Subcutaneous adipose tissue (tissue), 4 donors: Measurements from ENCODE around the gene MYH15. TPM values are rescaled to one million over a fixed set of nuclear protein-coding genes. Genes with fewer than 3 reads are reported as not detected.

Experiments
- total RNA-seq, 4 donors: library from RNA; depleted of rRNA; stranded (reverse); fragments of >200 nt; gene quantifications; one replicate each; pipeline ENCODE4 v1.1.0, GENCODE V29; 2016
- TF ChIP-seq, protein P1 (sequence below): fragments of 450-650 bp; IDR thresholded peaks from one replicate; pipeline ENCODE4 v1.5.1; 2016; ENCODE audit warnings: low read depth, mild to moderate bottlenecking, control low read depth, antibody characterized with exemption, moderate library complexity

Gene MYH15
- total RNA-seq, 4 donors from 2014 or later = not detected

DNA sequence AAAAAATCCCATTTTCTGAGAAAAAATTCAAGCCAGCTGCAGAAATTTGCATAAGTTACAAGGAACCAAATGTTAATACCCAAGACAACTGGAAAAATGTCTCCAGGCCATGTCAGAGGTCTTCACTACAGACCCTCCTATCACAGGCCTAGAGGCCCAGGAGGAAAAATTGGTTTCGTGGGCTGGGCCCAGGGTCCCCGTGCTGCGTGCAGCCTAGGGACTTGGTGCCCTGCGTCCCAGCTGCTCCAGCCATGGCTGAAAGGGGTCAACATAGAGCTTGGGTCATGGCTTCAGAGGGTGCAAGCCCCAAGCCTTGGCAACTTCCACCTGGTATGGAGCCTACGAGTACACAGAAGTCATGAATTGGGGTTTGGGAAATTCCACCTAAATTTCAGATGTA is 78.0 kb downstream of the MYH15 start:
- TF ChIP-seq, protein P1, sequence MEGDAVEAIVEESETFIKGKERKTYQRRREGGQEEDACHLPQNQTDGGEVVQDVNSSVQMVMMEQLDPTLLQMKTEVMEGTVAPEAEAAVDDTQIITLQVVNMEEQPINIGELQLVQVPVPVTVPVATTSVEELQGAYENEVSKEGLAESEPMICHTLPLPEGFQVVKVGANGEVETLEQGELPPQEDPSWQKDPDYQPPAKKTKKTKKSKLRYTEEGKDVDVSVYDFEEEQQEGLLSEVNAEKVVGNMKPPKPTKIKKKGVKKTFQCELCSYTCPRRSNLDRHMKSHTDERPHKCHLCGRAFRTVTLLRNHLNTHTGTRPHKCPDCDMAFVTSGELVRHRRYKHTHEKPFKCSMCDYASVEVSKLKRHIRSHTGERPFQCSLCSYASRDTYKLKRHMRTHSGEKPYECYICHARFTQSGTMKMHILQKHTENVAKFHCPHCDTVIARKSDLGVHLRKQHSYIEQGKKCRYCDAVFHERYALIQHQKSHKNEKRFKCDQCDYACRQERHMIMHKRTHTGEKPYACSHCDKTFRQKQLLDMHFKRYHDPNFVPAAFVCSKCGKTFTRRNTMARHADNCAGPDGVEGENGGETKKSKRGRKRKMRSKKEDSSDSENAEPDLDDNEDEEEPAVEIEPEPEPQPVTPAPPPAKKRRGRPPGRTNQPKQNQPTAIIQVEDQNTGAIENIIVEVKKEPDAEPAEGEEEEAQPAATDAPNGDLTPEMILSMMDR = no peak

DNA sequence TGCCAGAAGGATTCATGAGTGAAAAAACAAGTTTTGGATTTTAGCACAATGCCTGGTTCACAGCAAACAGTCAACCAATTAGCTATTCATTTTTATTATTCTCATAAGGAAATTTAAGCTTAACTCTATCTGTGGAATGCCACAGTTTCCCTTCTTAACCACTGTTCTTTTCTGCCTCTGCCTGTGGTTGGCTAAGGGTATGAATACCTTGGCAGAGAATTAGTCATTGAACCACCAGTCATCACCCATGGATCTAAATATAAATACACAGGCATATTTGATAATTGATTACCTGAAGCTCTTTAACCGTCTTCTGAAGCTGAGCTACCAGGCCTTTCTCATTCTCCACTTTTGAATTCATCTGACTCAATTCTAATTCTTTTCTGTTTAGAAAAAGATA is 79.9 kb downstream of the MYH15 start:
- TF ChIP-seq, protein P1 = no peak

DNA sequence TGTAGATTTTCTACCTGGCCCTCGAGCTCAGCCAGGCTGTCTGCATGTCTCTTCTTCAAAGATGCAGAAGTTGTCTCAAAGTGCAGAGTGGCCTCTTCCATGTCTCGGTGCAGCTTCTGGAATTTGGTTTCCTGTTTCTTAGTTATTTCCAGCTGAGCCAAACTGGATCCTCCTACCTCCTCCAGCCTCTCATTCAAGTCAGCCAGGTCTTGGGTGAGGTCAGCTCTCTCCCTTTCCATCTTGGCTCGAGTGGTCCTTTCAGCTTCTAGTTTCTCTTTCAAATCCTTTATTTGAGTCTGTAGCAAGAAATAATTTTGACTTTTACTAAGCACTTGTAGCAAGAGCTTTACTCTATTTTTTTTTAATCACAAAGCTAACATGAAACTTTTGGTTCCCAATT is 81.8 kb downstream of the MYH15 start:
- TF ChIP-seq, protein P1 = no peak

DNA sequence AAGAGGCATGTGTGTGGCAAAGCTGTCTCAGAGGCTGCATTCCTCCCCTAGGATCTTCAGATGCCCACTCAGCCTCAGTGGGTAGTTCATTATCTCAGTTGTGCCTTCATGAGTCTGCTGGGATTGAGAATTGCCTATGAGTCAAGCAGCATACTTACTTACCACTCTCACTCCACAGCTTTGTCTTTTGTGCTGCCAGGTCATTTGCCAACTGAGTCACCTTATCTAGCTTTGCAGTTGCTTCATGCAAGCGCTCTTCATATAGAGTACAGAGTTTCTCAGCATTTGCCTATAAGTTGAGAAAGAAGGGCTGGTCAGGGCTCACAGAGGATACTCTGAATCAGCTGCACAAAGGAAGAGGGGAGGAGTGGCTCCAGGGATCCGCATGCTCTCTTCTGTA is 89.5 kb downstream of the MYH15 start:
- TF ChIP-seq, protein P1 = no peak

DNA sequence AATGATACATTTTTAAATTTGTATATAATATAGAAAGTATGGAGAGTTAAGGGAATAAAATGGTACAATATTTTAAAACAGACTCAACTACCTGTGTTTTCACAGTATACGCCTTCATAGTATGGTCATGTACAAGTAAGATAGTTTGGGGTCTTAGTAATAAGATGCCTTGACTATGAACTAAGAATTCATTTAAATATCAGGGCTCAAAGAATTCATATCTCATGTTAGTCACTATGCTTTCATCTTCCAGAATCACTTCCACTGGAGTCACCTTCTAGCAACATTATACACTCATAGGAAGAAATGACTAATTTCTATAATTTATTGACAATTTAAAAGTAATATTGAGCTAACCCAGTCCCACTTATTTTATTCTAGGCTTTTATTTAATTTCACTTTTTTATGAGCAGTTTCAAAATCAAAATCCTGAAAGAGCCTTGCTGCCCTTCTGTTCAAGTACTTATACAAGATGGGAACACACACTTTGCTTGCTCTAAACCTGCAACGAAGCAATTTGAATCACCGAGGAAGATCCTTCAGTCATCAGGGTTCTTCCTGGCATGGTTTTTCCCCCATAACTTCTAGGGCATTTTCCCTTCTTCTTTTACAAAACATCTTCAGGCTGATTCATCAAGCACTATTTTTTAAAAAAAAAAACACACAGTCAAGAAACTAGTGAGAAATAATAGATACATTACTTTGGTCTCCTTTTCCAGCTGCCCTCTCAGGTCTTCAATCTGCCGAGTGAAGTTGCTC is 94.1 kb downstream of the MYH15 start:
- TF ChIP-seq, protein P1 = no peak

DNA sequence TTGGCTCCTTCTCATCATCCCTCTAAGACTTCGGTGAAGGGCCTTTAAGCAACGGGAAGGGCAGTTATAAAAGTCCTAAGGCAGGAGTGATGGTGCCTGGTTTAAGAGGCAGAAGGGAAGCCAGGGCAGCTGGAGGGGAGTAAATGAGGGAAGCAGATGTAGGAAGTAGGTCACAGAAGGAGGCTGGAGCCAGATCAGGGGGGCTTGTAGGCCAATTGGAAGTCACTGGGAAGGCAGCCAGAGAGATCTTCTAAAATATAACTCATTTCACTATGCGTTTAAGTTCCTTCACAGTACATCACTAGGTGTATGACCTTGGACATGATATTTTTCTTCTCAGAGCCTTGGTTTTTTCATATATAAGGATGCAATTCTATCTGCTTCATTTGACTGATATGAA is 94.7 kb downstream of the MYH15 start:
- TF ChIP-seq, protein P1 = no peak

DNA sequence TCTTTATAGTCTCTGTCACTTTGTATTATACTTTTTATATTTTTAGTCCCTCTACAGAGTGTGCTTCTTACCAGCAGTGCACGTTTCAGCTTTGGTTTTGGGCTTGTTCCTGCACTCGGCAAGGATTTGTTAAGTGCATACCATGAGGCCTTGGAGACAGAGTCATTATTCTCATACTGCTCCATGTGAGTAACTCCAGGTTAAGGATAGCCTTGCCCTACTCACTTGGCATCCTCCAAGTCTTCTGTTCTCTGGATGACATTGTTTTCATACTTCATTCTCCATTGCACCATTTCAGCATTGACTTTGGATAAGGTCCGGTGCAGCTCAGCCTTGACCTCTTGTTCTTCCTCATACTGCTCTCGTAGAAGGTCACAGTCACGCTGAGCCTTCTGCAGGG is 96.4 kb downstream of the MYH15 start:
- TF ChIP-seq, protein P1 = no peak
